OCI-LY1 (cell line): ENCODE results near the gene KCMF1.

Source experiments
- H2AFZ ChIP-seq: fragments of 200-600 bp; sonication (generic), shearing (Covaris generic); 2 replicates; pipeline ENCODE4 v1.6.0; 2014; ENCODE audit warnings: antibody characterized with exemption, mild to moderate bottlenecking, low read length
- H3F3A ChIP-seq: fragments of 200-600 bp; sonication (generic), shearing (Covaris generic); 2 replicates; pipeline ENCODE4 v1.6.0; 2014; ENCODE audit warnings: mild to moderate bottlenecking, antibody characterized with exemption, low read length, moderate library complexity; ENCODE audit not compliant: insufficient read depth
- H3K27ac ChIP-seq: fragments of 200-600 bp; sonication (generic); 2 replicates; pipeline ENCODE4 v1.5.1; 2014; ENCODE audit warnings: low read length, mixed run types, mild to moderate bottlenecking, low read depth; ENCODE audit not compliant: poor library complexity, severe bottlenecking
- H3K27me3 ChIP-seq: fragments of 200-600 bp; sonication (generic); 2 replicates; pipeline ENCODE4 v1.6.0; 2014; ENCODE audit warnings: antibody characterized with exemption, mild to moderate bottlenecking, low read length, moderate library complexity; ENCODE audit not compliant: insufficient read depth
- H3K36me3 ChIP-seq: fragments of 200-600 bp; sonication (generic); 2 replicates; pipeline ENCODE4 v1.6.1; 2014; ENCODE audit warnings: mild to moderate bottlenecking, antibody characterized with exemption, low read length, moderate library complexity, mixed read lengths; ENCODE audit not compliant: insufficient read depth
- H3K4me1 ChIP-seq: fragments of 200-600 bp; sonication (generic); 2 replicates; pipeline ENCODE4 v1.5.1; 2014; ENCODE audit warnings: mild to moderate bottlenecking, low read length, moderate library complexity; ENCODE audit not compliant: insufficient read depth, severe bottlenecking
- H3K4me2 ChIP-seq: fragments of 200-600 bp; sonication (generic), shearing (Covaris generic); 2 replicates; pipeline ENCODE4 v1.6.1; 2014; ENCODE audit warnings: low read length
- H3K4me3 ChIP-seq: fragments of 200-600 bp; sonication (generic); 2 replicates; pipeline ENCODE4 v1.5.1; 2014; ENCODE audit warnings: low read length, low read depth, mild to moderate bottlenecking, mixed read lengths; ENCODE audit not compliant: poor library complexity, severe bottlenecking
- H3K79me2 ChIP-seq: fragments of 200-600 bp; shearing (Covaris generic); 2 replicates; pipeline ENCODE4 v1.6.1; 2016; ENCODE audit warnings: mixed run types, low read length, mixed read lengths; ENCODE audit not compliant: insufficient read depth
- H3K9ac ChIP-seq: fragments of 200-600 bp; sonication (generic), shearing (Covaris generic); 2 replicates; pipeline ENCODE4 v1.6.1; 2014; ENCODE audit warnings: mild to moderate bottlenecking, low read length, mixed read lengths
- H3K9me2 ChIP-seq: fragments of 200-600 bp; sonication (generic), shearing (Covaris generic); 2 replicates; pipeline ENCODE4 v1.6.1; 2014; ENCODE audit warnings: low read depth, mild to moderate bottlenecking, low read length, mixed read lengths
- H3K9me3 ChIP-seq: fragments of 200-600 bp; shearing (Covaris generic); 2 replicates; pipeline ENCODE4 v1.6.1; 2014; ENCODE audit warnings: low read length, mixed read lengths
- H4K20me1 ChIP-seq: fragments of 200-600 bp; sonication (generic), shearing (Covaris generic); 2 replicates; pipeline ENCODE4 v1.6.0; 2016; ENCODE audit warnings: mild to moderate bottlenecking, low read length; ENCODE audit not compliant: insufficient read depth
- EZH2 ChIP-seq: fragments of 200-600 bp; sonication (generic), shearing (Covaris generic); IDR thresholded peaks from 2 replicates; pipeline ENCODE4 v1.8.0; 2017; ENCODE audit warnings: borderline replicate concordance, mixed run types, mild to moderate bottlenecking, antibody characterized with exemption, low read length, moderate library complexity, mixed read lengths
- TF ChIP-seq, protein P1 (sequence below): fragments of 200-600 bp; sonication (generic), shearing (Covaris generic); IDR thresholded peaks from 2 replicates; pipeline ENCODE4 v1.5.1; 2017; ENCODE audit warnings: mild to moderate bottlenecking, antibody characterized with exemption, low read length, moderate library complexity, mixed read lengths

Gene KCMF1

DNA sequence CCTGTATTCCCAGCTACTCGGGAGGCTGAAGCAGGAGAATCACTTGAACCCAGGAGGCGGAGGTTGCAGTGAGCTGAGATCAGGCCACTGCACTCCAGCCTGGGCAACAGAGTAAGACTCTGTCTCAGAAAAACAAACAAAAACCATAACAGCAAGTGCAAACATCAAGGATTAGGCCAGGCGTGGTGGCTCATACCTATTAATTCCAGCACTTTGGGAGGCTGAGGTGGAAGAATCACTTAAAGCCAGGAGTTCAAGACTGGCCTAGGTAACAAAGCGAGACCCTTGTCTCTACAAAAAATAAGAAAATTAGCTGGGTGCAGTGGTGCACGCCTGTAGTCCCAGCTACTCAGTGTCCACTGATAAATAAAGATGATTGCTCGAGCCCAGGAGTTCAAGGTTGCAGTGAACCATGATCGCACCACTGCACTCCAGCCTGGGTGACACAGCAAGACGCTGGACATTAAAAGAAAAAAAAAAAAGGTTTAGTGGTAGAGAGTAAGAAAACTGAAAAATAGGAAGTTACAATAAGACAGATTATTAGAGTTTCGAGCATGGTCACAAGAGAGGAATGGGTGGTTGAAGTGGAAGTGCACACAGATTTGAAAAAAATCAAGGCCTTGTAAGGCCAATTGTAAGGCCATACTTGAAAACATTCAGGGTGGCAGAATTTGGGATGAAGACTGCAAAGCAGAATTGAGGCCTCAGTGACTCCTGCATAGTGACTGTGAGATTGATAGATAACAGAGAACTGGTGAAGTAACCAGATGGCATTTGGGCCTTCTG lies 6.4 kb upstream of the KCMF1 start:
- Histone ChIP-seq H2AFZ (no peak overlapping the region), H3K4me3 (no peak overlapping the region), H4K20me1 (no peaks in the 10 kb centered on the region), H3K4me1 (peaks cover 16% of the 10 kb centered on the region), H3K9ac (no peak overlapping the region), H3K9me3 (no peaks in the 10 kb centered on the region), H3K36me3 (peaks cover 60% of the 10 kb centered on the region), H3F3A (no peaks in the 10 kb centered on the region), H3K4me2 (no peak overlapping the region), H3K27me3 (no peaks in the 10 kb centered on the region), H3K9me2 (no peaks in the 10 kb centered on the region), H3K27ac (peak overlapping the region; percentile 33), H3K79me2 (peaks cover 16% of the 10 kb centered on the region)
- TF ChIP-seq, protein P1, sequence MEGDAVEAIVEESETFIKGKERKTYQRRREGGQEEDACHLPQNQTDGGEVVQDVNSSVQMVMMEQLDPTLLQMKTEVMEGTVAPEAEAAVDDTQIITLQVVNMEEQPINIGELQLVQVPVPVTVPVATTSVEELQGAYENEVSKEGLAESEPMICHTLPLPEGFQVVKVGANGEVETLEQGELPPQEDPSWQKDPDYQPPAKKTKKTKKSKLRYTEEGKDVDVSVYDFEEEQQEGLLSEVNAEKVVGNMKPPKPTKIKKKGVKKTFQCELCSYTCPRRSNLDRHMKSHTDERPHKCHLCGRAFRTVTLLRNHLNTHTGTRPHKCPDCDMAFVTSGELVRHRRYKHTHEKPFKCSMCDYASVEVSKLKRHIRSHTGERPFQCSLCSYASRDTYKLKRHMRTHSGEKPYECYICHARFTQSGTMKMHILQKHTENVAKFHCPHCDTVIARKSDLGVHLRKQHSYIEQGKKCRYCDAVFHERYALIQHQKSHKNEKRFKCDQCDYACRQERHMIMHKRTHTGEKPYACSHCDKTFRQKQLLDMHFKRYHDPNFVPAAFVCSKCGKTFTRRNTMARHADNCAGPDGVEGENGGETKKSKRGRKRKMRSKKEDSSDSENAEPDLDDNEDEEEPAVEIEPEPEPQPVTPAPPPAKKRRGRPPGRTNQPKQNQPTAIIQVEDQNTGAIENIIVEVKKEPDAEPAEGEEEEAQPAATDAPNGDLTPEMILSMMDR = no peak
- no peak for TF ChIP-seq EZH2

DNA sequence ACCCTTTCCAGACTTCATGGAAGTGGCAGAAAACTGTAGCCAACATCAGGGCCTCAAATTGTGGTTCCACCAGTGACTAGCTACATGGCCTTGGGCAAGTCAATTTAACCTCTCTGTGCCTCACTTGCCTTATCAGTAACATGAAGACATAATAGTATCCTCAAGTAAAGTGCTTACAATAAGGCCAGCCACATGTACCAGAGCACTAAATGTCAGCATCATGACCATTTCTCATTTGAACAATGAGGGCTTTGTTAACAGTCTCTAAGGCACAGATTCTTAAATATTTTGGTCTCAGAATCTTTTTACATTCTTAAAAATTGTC lies 5.8 kb upstream of the KCMF1 start:
- no peaks in the 10 kb centered on the region for H3K27me3 ChIP-seq
- H2AFZ ChIP-seq = no peak overlapping the region
- peak overlapping the region; percentile 33 for H3K27ac ChIP-seq
- no peaks in the 10 kb centered on the region for H3F3A ChIP-seq
- H3K9me2 ChIP-seq = no peaks in the 10 kb centered on the region
- H3K4me2 ChIP-seq = no peak overlapping the region
- H4K20me1 ChIP-seq = no peaks in the 10 kb centered on the region
- H3K79me2 ChIP-seq = peaks cover 21% of the 10 kb centered on the region
- H3K4me1 ChIP-seq = peaks cover 16% of the 10 kb centered on the region
- H3K9me3 ChIP-seq = no peaks in the 10 kb centered on the region
- TF ChIP-seq EZH2 = no peak
- no peak overlapping the region for H3K4me3 ChIP-seq
- H3K9ac ChIP-seq = no peak overlapping the region
- H3K36me3 ChIP-seq = peaks cover 60% of the 10 kb centered on the region

DNA sequence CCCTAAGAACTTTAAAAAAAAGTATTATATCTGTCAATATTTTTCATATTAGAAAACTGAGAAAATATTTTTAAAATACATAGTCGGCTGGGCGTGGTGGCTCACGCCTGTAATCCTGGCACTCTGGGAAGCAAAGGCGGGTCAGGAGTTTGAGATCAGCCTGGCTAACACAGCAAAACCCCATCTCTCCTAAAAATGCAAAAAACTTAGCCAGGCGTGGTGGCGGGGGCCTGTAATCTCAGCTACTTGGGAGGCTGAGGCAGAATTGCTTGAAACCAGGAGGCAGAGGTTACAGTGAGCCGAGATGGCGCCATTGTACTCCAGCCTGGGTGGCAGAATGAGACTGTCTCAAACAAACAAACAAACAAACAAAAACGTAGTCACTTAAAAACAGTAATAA lies 5.1 kb upstream of the KCMF1 start:
- Histone ChIP-seq H3F3A (no peaks in the 10 kb centered on the region), H3K79me2 (peaks cover 25% of the 10 kb centered on the region), H3K27ac (no peak overlapping the region), H3K4me1 (peaks cover 16% of the 10 kb centered on the region), H3K9me2 (no peaks in the 10 kb centered on the region), H3K4me3 (no peak overlapping the region), H3K9me3 (no peaks in the 10 kb centered on the region), H3K4me2 (no peak overlapping the region), H3K27me3 (no peaks in the 10 kb centered on the region), H3K36me3 (peaks cover 60% of the 10 kb centered on the region), H3K9ac (no peak overlapping the region), H2AFZ (no peak overlapping the region), H4K20me1 (no peaks in the 10 kb centered on the region)
- no peak for TF ChIP-seq EZH2
- TF ChIP-seq, protein P1 = no peak

DNA sequence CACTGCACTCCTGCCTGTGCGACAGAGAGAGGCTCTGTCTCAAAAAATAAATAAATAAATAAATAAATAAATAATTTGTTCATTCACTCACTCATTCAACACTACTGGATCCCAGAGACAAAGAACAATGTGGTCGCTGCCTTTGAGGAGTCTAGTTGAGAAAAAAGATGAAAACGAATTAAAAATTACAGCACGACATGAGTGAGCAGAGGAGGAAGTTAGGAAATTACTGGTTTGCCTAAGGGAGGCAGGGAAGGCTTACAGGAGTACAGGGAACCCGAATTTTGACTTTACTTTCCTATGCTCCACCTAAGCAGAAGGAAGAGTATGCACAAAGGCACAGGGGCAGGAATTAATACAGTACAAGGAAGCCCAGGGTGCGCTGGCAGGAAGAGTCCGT lies 4.2 kb upstream of the KCMF1 start:
- Histone ChIP-seq H3K9me3 (no peaks in the 10 kb centered on the region), H3K9me2 (no peaks in the 10 kb centered on the region), H3K27me3 (no peaks in the 10 kb centered on the region), H3K4me2 (no peak overlapping the region), H3K4me3 (no peak overlapping the region), H2AFZ (no peak overlapping the region), H3F3A (no peaks in the 10 kb centered on the region), H4K20me1 (no peaks in the 10 kb centered on the region), H3K36me3 (peaks cover 57% of the 10 kb centered on the region), H3K4me1 (peaks cover 16% of the 10 kb centered on the region), H3K9ac (no peak overlapping the region), H3K27ac (no peak overlapping the region), H3K79me2 (peaks cover 25% of the 10 kb centered on the region)
- TF ChIP-seq, protein P1 = no peak
- TF ChIP-seq EZH2 = no peak
